OCI-LY3 (cell line): ENCODE data around the gene DCHS2.

Experiments
- H2AFZ ChIP-seq: fragments of 200-600, 300-600 bp; shearing (Covaris generic); 2 replicates; pipeline ENCODE4 v1.6.0; 2014; ENCODE audit warnings: antibody characterized with exemption, low read depth, low read length
- H3K27ac ChIP-seq: fragments of 200-600, 300-600 bp; sonication (generic); 2 replicates; pipeline ENCODE4 v1.5.1; 2014; ENCODE audit warnings: mild to moderate bottlenecking, low read length, moderate library complexity, mixed read lengths
- H3K27me3 ChIP-seq: fragments of 200-600, 300-600 bp; sonication (generic); 2 replicates; pipeline ENCODE4 v1.6.1; 2014; ENCODE audit warnings: low read depth, low read length, mixed read lengths
- H3K36me3 ChIP-seq: fragments of 200-600, 300-600 bp; sonication (generic); replicated peaks from 2 replicates; pipeline ENCODE3; 2014; ENCODE audit warnings: low read depth, low read length, mixed read lengths
- H3K4me1 ChIP-seq: fragments of 300-600, 200-600 bp; sonication (generic); 2 replicates; pipeline ENCODE4 v1.6.1; 2014; ENCODE audit warnings: low read length, mixed read lengths
- H3K4me2 ChIP-seq: fragments of 200-600, 300-600 bp; sonication (generic); 2 replicates; pipeline ENCODE4 v1.6.1; 2014; ENCODE audit warnings: low read length, mixed read lengths
- H3K4me3 ChIP-seq: fragments of 300-600, 200-600 bp; sonication (generic); 2 replicates; pipeline ENCODE4 v1.5.1; 2014; ENCODE audit warnings: antibody characterized with exemption, mild to moderate bottlenecking, low read length, moderate library complexity
- H3K79me2 ChIP-seq: fragments of 300-600, 200-600 bp; shearing (Covaris generic); 2 replicates; pipeline ENCODE4 v1.6.1; 2014; ENCODE audit warnings: mild to moderate bottlenecking, low read length, mixed read lengths
- H3K9ac ChIP-seq: fragments of 300-600, 200-600 bp; shearing (Covaris generic); 2 replicates; pipeline ENCODE4 v1.6.0; 2014; ENCODE audit warnings: mild to moderate bottlenecking, low read length, moderate library complexity
- H3K9me3 ChIP-seq: fragments of 200-600, 300-600 bp; shearing (Covaris generic); 2 replicates; pipeline ENCODE4 v1.6.1; 2014; ENCODE audit warnings: low read length, mixed read lengths; ENCODE audit not compliant: insufficient read depth
- H4K20me1 ChIP-seq: fragments of 200-600, 300-600 bp; sonication (generic); 2 replicates; pipeline ENCODE4 v1.6.1; 2016; ENCODE audit warnings: low read length, mixed read lengths; ENCODE audit not compliant: insufficient read depth
- CTCF ChIP-seq: fragments of 200-600, 300-600 bp; sonication (generic); IDR thresholded peaks from 2 replicates; pipeline ENCODE4 v1.5.1; 2014; ENCODE audit warnings: antibody characterized with exemption, low read length, low read depth
- EZH2phosphoT487 ChIP-seq: fragments of 200-600 bp; shearing (Covaris generic); IDR thresholded peaks from 2 replicates; pipeline ENCODE4 v1.6.1; 2018; ENCODE audit warnings: antibody characterized with exemption, mixed run types, low read depth

The DCHS2 gene

GRCh38 chr4:154348657-154349056 lies 142.9 kb downstream of the DCHS2 start:
- Histone ChIP-seq H3K36me3 (no peaks in the 10 kb centered on the region), H3K79me2 (no peaks in the 10 kb centered on the region), H3K27me3 (0 out of 2 replicates have a peak, but pooled peaks cover 14% of the 10 kb centered on the region), H3K4me3 (no peak overlapping the region), H2AFZ (0 out of 2 replicates have a peak overlapping the region, but pooled peaks have one; percentile 15), H3K27ac (no peak overlapping the region), H4K20me1 (no peaks in the 10 kb centered on the region), H3K9me3 (no peaks in the 10 kb centered on the region), H3K4me2 (no peak overlapping the region), H3K9ac (no peak overlapping the region), H3K4me1 (peaks cover 20% of the 10 kb centered on the region)
- TF ChIP-seq EZH2phosphoT487: no peak
- peak; percentile 71 for TF ChIP-seq CTCF

GRCh38 chr4:154345359-154345758 lies 146.2 kb downstream of the DCHS2 start:
- H3K36me3 ChIP-seq: no peaks in the 10 kb centered on the region
- H3K27ac ChIP-seq: no peak overlapping the region
- no peak overlapping the region for H2AFZ ChIP-seq
- H3K9me3 ChIP-seq: no peaks in the 10 kb centered on the region
- H3K27me3 ChIP-seq: 0 out of 2 replicates have a peak, but pooled peaks cover 7% of the 10 kb centered on the region
- no peak overlapping the region for H3K4me2 ChIP-seq
- H3K9ac ChIP-seq: no peak overlapping the region
- peaks cover 19% of the 10 kb centered on the region for H3K4me1 ChIP-seq
- TF ChIP-seq CTCF: no peak
- no peak for TF ChIP-seq EZH2phosphoT487
- no peaks in the 10 kb centered on the region for H3K79me2 ChIP-seq
- no peaks in the 10 kb centered on the region for H4K20me1 ChIP-seq
- no peak overlapping the region for H3K4me3 ChIP-seq

- Histone ChIP-seq H3K4me3 (no peak overlapping the region), H3K27ac (no peak overlapping the region), H3K4me1 (peaks cover 12% of the 10 kb centered on the region), H3K36me3 (no peaks in the 10 kb centered on the region), H2AFZ (no peak overlapping the region), H4K20me1 (no peaks in the 10 kb centered on the region), H3K27me3 (0 out of 2 replicates have a peak, but pooled peaks cover 7% of the 10 kb centered on the region), H3K79me2 (no peaks in the 10 kb centered on the region), H3K9ac (no peak overlapping the region), H3K9me3 (no peaks in the 10 kb centered on the region), H3K4me2 (no peak overlapping the region)
- TF ChIP-seq CTCF (peak; percentile 52), EZH2phosphoT487 (no peak)
Observed at GRCh38 chr4:154344686-154345085, 146.9 kb downstream of the DCHS2 start.

- no peak overlapping the region for H3K4me2 ChIP-seq
Observed at GRCh38 chr4:154343651-154344050, 147.9 kb downstream of the DCHS2 start.

More at GRCh38 chr4:154343651-154344050, 147.9 kb downstream of the DCHS2 start:
- H3K27me3 ChIP-seq: 0 out of 2 replicates have a peak, but pooled peaks cover 7% of the 10 kb centered on the region
- no peak overlapping the region for H3K9ac ChIP-seq
- H3K36me3 ChIP-seq: no peaks in the 10 kb centered on the region
- no peaks in the 10 kb centered on the region for H3K9me3 ChIP-seq
- H3K4me1 ChIP-seq: peaks cover 2% of the 10 kb centered on the region
- no peaks in the 10 kb centered on the region for H4K20me1 ChIP-seq
- no peak overlapping the region for H3K4me3 ChIP-seq
- H3K79me2 ChIP-seq: no peaks in the 10 kb centered on the region
- no peak overlapping the region for H3K27ac ChIP-seq
- no peak for TF ChIP-seq CTCF
- no peak for TF ChIP-seq EZH2phosphoT487
- no peak overlapping the region for H2AFZ ChIP-seq
